Nephron progenitor cell (in vitro differentiated cells): ENCODE measurements around the gene PCDHB2.
A peak's percentile ranks its signal among the peaks of the same experiment; 100 is the strongest.

Experiments used
- DNase-seq: peaks from one replicate; pipeline ENCODE4 v3.0.0; 2021
- H3K27ac Mint-ChIP-seq: 2 replicates; pipeline ENCODE4 v1.8.0; 2021; ENCODE audit warnings: mild to moderate bottlenecking, moderate library complexity, mixed read lengths
- H3K27me3 Mint-ChIP-seq: 2 replicates; pipeline ENCODE4 v1.8.0; 2021; ENCODE audit warnings: mild to moderate bottlenecking, low read depth, mixed read lengths; ENCODE audit not compliant: poor library complexity
- H3K36me3 Mint-ChIP-seq: 2 replicates; pipeline ENCODE4 v1.8.0; 2021; ENCODE audit warnings: low read depth, mixed read lengths
- H3K4me1 Mint-ChIP-seq: 2 replicates; pipeline ENCODE4 v1.8.0; 2021; ENCODE audit warnings: mixed read lengths
- H3K4me3 Mint-ChIP-seq: 2 replicates; pipeline ENCODE4 v1.8.0; 2021; ENCODE audit warnings: mild to moderate bottlenecking, moderate library complexity, mixed read lengths
- H3K9me3 Mint-ChIP-seq: 2 replicates; pipeline ENCODE4 v1.8.0; 2021; ENCODE audit warnings: mild to moderate bottlenecking, moderate library complexity, mixed read lengths
- CTCF ChIP-seq: fragments of 200-600 bp; sonication (generic); IDR thresholded peaks from 2 replicates; pipeline ENCODE4 v1.5.0; 2021; ENCODE audit warnings: antibody characterized with exemption

Gene PCDHB2

GRCh38 chr5:141094481-141095262, at the start of gene PCDHB2:
TSS of gene PCDHB2 (plus strand) at chr5:141094615. CDS start at chr5:141094791, 176 bp downstream.
- peaks cover 12% of the 10 kb centered on the region for H3K27me3 Mint-ChIP-seq
- peak within 1 kb of the TSS; percentile 99 for H3K4me3 Mint-ChIP-seq
- peaks cover 67% of the 10 kb centered on the region for H3K9me3 Mint-ChIP-seq
- peaks cover 53% of the 10 kb centered on the region for H3K36me3 Mint-ChIP-seq
- TF ChIP-seq CTCF, result peak; percentile 76
- DNase-seq, result peak; percentile 80
- H3K27ac Mint-ChIP-seq, result peak within 1 kb of the TSS; percentile 99
- peaks cover 12% of the 10 kb centered on the region for H3K4me1 Mint-ChIP-seq

- H3K4me1 Mint-ChIP-seq, result peaks cover 13% of the 10 kb centered on the region
- peaks cover 58% of the 10 kb centered on the region for H3K27me3 Mint-ChIP-seq
- H3K4me3 Mint-ChIP-seq, result peak within 1 kb of the TSS; percentile 90
- H3K9me3 Mint-ChIP-seq, result peaks cover 6% of the 10 kb centered on the region
- peak; percentile 16 for DNase-seq
- TF ChIP-seq CTCF, result no peak
- no peaks in the 10 kb centered on the region for H3K36me3 Mint-ChIP-seq
- no peak within 1 kb of the TSS for H3K27ac Mint-ChIP-seq
Measured at GRCh38 chr5:141050622-141051520, 43.5 kb upstream of the PCDHB2 start, which contains the start of gene PCDHB1. TSS of gene PCDHB1 (plus strand) at chr5:141051374. CDS start at chr5:141051471, 97 bp downstream.

DNA sequence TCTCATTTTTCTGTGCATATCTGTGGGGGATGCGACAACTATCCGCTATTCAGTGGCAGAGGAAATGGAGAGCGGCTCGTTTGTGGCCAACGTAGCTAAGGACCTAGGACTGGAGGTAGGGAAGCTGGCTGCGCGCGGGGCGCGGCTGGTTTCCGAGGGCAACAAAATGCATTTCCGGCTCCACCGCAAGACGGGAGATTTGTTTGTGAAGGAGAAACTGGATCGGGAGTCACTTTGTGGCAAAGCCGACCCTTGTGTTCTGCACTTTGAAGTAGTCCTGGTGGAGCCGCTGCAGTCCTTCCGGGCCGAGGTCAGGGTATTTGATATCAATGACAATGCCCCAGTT, 42.9 kb upstream of the PCDHB2 start:
- Mint-ChIP-seq H3K27me3 (peaks cover 58% of the 10 kb centered on the region), H3K27ac (no peak overlapping the region), H3K4me3 (peak overlapping the region; percentile 90), H3K9me3 (peaks cover 6% of the 10 kb centered on the region), H3K4me1 (peaks cover 13% of the 10 kb centered on the region), H3K36me3 (no peaks in the 10 kb centered on the region)
- peak; percentile 24 for DNase-seq
- no peak for TF ChIP-seq CTCF

GRCh38 chr5:141077826-141078225, 16.6 kb upstream of the PCDHB2 start:
- no peaks in the 10 kb centered on the region for H3K27me3 Mint-ChIP-seq
- TF ChIP-seq CTCF, result no peak
- peaks cover 17% of the 10 kb centered on the region for H3K9me3 Mint-ChIP-seq
- no peaks in the 10 kb centered on the region for H3K36me3 Mint-ChIP-seq
- H3K4me1 Mint-ChIP-seq, result no peaks in the 10 kb centered on the region
- no peak overlapping the region for H3K4me3 Mint-ChIP-seq
- no peak for DNase-seq
- H3K27ac Mint-ChIP-seq, result no peak overlapping the region

GRCh38 chr5:141082228-141082627, 12.2 kb upstream of the PCDHB2 start:
- Mint-ChIP-seq H3K9me3 (peaks cover 28% of the 10 kb centered on the region), H3K27me3 (peaks cover 9% of the 10 kb centered on the region), H3K4me3 (no peak overlapping the region), H3K27ac (no peak overlapping the region), H3K4me1 (no peaks in the 10 kb centered on the region), H3K36me3 (peaks cover 10% of the 10 kb centered on the region)
- no peak for TF ChIP-seq CTCF
- no peak for DNase-seq
